ENCODE measurements around the gene LDHB.
"Not testable (repeated sequence)": the region's sequence is repeated elsewhere in the genome, so short reads cannot be mapped to it uniquely, and the experiment has no call there.

The LDHB gene

GRCh38 chr12:21607701-21608100 lies 49.9 kb downstream of the LDHB start:
- peak; percentile 9 for DNase-seq (ENCODE audit: low spot score)

DNA sequence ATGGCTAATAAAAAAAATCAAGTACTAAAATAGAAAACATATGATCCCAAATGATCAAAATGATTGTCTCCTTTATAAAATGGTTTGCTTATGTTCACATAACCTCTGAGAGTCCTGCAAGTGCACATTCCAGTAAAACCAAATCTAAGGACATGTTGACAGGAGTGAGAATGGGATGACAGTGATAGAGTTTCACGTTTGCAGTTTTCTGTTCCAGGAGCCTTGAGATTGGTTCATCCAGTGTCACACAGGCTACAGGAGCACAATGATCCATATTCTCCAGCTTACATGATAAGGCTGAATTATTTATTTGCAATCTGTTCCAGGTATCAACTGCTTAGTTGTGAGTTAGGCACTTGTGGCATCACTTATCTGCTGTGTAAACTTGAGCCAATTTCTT lies 51.5 kb downstream of the LDHB start:
- no peak for DNase-seq (ENCODE audit: low spot score)

DNA sequence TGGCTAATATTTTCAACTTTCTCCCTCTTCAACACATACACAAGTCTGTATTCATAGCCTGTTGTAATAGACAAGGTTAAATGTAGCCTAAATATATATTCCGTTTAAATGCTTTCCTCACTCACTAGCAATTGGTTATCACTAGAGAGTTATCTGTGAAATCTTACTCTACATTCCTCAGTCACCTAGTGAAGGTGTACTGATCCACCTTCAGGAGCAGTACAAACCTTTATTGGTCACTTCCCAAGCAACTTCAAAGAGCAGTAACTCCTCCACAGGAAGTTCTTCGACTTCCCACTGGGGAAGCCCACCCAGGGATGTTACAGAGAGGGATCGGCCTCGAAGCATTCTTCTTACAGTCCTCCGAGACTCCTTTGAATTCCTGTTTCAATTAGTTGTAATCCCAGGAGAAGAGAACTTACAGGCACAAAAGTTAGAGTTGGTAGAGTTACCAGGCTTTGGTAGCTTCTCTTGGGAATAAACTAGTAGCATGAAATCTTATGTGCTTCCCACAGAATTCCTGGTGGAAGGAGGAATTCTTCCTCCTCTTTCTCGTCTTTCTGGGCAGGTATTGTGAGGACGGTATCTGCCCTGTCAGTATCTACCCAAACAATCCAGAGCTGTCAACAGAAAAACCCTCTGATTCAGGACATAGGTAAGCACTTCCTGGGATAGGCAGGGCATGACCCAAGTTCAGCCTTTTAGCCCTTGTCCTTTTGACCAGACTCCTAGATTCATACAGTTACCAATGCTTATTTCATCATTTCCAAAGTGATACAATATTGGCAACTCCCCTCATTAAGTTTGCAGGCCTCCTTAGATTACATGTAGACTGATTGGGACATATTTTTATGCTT lies 53.2 kb downstream of the LDHB start, which contains the start of gene GYS2:
TSS of gene GYS2 (minus strand) at position 603 of the 857 bp plus-strand sequence. CDS start at position 348, 255 bp downstream.
- DNase-seq (ENCODE audit: low spot score), result no peak

DNA sequence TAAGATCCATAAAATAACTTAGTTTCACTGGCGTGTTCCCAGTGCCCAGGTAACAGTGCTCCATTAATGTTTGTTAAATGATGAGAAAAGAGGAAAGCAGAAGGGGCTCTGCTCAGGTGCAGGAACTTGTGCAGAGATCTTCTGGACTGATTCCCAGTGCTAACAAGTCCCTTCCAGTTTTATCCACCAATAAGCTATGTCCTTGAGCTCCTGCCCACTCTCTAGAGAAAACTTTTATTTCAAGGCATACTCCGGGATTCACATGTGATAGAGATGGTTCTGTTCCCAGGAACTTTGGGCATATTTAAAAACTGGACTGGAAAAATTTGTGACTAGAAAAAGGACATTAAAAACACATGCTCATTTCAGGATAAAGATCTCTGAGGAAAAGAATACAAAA lies 54.9 kb downstream of the LDHB start:
- no peak for DNase-seq (ENCODE audit: low spot score)

DNA sequence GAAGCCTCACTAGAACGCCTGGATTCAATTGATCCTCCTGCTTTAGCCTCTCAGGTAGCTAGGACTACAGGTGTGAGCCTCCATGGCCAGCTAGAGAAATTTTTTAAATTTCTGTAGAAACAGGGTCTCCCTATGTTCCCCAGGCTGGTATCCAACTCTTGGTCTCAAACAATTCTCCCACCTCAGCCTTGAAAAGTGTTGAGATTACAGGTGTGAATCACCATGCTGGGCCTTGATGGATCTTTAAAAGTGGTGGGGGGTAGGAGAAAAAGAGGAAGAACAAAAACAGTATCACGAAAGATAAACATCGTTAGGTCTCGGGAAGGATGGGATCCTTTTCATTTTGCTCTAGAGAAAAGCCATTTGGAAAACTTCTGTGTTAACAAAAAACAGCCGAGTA lies 57.4 kb downstream of the LDHB start:
- no peak for DNase-seq (ENCODE audit: low spot score)

- DNase-seq (ENCODE audit: low spot score), result no peak
Observed at GRCh38 chr12:21599143-21599999, 58.3 kb downstream of the LDHB start.

GRCh38 chr12:21598651-21599050 lies 59.0 kb downstream of the LDHB start:
- DNase-seq (ENCODE audit: low spot score), result no peak

- not testable (repeated sequence) for DNase-seq (ENCODE audit: low spot score)
Observed at GRCh38 chr12:21595356-21595755, 62.3 kb downstream of the LDHB start.

DNA sequence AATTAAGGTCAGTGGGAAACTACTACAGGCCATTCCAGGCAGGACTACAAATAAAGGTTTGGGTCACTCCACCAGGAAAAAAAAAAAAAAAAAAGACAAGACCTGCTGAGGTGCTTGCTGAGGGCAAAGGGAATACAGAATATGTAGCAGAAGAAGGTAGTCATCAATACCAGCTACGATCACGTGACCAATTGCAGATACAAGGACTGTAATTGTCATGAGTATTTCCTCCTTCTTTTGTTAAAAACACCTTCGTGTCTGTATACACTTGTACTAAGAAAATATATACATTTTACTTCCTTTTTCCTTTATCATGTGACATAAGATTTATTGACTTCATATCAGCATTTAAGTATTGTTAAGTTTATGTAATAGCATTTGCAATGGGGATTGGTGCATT lies 72.2 kb downstream of the LDHB start:
- no peak for DNase-seq (ENCODE audit: low spot score)

Data from Ammon's horn (tissue), 1 donor.